MV-4-11 (cell line): ENCODE data around the gene LHX3.

ENCODE experiments used
- DNase-seq: peaks from one replicate; lab custom pipeline; 2025; lab: John Stamatoyannopoulos, UW

LHX3 gene

GRCh38 chr9:136207616-136208015 lies 2.7 kb upstream of the LHX3 start:
- DNase-seq, result no peak

DNA sequence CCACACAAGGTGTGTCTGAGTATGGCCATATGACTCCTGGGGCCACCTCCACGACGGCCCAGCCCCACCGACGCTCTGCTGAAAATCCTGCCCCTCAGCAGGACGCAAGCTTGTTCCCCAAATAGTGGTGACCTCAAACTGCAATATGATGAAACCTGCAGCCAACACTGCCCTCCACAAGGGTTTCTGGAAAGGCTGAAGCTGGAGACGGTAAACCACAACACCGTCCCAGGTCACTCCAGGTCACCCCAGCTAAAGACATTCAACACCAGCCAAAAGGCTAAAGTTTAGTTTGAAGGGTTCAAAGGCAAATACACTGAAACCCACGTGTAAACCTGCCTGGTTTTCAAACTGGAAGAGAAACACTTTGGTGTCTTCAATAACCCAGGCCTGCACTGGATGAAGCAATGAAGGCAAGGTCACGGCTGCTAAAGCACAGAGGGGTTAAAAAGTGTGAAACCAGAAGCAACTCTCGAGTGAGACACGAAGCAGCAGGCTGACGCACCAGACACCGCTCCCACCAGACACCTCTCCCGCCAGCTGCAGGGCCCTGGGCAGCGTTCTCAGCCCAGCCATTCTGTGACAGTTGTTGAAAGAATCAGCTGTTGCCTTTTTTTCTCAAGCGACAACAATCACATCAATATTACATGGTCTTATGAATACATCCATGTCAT lies 1.8 kb upstream of the LHX3 start:
- peak; percentile 98 for DNase-seq

DNA sequence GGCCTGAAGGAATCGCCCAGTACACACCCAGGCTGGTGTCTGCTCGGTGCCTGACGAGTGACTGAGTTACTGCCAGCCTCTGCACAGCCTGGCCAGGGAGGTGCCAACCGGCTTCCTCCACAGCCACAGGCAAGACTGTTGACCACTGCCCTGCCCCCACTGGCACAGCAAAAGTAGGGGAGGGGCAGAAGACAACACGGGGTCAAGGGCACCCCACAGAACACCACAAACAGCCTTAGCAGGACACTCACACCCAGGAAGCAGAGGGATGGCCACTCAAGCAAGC lies 722 bp upstream of the LHX3 start:
- no peak for DNase-seq

DNA sequence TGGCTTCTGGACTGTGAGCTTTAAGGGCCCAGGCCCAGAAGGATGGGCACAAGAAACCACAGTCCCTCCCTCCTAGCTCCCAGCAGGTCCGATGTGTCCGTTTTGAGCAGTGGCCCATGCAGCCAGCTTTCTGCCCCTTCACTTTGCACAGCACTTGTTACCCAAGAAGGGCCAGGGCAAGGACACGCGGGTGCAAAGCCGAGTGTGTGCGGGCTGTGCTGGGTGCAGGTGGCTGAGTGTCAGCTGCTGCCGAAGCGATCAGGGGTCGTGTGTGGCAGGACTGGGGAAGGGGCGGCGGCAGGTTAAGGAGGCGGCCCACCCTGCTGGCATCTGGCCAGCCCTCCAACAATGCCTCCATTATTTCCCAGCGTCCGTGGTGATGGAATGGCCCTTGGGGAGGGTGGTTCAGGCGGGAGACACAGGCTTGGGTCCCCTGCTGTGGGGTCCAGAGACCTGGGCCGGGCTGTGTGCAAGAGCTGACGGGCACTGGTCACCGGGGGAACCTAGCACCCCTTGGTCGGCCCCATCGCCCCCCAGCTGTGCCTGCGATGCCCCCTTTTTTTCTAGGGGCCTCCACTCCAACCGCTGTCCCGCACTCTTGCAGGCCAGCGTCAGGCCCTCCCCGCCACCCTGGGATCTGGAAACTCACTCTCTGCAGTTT lies 653 bp downstream of the LHX3 start:
- DNase-seq, result no peak

DNA sequence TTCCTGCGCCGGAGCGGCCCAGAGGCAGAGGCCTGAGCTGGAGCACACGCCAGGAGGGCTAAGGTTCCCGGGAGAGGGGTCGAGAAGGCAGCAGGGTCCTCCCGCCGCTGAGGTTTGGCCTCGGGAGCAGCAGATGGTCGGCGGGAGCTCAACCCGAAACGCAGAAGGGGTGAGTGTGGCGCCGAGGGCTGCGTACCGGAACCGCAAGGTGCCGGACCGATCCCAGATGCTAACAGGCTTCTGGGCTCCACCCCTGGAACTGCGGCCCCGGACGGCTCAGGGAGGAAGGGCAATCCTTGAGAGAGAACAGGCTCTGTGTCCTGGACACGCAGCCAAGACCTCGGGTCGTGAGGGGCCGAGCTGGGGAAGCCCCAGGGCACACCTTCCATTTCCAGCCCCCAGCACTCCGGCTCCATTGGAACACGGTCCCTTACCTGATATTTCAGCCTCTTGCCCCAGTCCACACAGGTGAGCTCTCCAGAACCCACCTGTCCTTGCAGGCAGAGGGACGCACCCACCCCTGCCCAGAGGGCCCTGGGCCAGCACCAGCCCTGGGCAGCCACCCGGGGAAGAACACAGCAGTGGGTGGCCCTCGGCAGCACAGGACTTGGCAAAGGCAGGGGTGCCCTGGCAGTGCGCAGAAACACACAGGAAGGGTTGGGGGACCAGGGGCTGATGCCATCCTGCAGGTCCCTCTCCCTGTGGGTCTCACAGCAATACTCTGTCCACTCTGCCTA lies 1.4 kb downstream of the LHX3 start:
- no peak for DNase-seq

DNA sequence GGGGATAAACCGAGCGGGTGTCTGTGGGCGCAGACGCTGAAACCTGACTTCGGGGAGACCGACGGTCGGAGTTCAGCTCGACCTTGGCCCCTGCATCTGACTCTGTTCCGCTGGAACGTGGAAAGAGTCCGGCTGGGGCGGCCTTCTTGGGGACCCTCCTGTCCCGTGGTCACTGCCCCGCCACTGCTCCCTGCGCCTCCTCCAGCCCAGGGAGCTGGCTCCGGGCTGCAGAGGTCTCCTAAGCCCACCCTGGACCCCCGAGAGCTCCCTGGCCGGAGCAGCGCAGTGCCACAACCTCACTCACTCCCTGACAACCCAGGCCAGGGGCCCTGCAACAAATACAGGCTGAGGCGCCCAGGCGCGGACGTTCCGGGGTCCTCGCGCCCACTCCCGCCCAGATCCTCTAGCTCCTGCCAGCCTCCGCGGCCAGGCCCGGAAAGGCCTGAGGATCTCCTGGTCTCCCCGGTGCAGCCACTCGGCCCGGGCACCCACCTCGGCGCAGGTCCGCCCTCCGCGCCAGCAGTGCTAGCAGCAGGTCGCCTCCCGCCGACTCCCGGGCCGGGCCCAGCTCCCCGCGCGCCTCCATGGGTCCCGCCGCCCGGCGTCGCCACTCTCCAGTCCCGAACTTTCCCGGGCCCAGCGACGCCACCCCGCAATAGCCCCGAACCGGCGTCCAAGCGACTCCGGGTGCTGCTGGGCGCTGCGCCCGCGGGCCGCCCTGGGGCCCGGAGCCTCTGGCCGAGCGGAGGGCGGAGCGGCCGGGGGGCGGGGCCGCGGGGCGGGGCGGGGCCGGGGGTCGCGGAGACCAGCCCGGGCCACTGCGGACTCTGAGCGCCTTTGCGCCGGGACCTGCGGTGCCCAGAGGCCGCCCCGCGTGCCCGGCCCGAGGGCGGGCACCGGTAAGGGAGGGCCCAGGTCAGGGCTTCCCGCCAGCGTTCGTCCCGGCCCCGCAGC lies 2.2 kb downstream of the LHX3 start:
- no peak for DNase-seq

GRCh38 chr9:136201609-136202453 lies 3.1 kb downstream of the LHX3 start:
- DNase-seq, result no peak

DNA sequence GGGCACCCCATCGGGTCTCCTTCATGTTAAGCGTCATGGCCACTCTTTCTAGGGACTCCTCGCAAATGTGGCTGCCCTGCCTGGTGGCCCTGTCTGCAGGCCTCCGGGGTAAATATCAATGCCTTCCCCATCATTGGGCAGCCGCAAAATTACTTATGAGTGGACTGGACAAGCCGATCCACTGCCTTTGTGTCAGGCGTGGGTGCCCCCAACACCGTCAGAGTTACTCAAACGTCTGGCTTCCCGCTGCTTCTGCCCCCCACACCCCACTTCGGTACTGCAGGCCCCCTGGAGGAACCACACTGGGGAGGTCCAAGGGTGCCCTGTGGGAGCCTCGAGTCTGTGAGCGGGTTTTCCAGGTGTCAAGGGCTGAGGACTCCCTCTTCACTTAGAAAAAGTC lies 3.8 kb downstream of the LHX3 start:
- no peak for DNase-seq

DNA sequence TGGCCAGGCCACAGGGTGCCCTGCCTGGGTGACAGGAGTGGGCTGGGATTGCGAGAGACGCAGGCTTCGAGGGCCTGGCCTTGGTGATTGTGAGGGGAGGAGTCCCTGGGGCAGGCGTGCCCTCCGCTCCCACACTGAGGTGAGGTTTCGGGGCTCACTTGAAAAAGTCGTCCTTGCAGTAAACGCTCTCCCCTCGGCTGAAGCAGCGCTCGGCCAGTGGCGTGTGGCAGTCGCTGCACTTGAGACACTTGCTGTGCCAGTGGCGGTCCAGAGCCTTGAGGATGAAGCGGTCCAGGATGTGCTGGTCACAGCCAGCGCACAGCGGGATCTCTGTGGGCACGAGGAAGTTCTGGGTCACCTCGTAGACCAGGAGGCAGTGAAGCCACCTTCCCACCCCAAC lies 4.5 kb downstream of the LHX3 start:
- no peak for DNase-seq

GRCh38 chr9:136199391-136200288 lies 5.3 kb downstream of the LHX3 start:
- no peak for DNase-seq

DNA sequence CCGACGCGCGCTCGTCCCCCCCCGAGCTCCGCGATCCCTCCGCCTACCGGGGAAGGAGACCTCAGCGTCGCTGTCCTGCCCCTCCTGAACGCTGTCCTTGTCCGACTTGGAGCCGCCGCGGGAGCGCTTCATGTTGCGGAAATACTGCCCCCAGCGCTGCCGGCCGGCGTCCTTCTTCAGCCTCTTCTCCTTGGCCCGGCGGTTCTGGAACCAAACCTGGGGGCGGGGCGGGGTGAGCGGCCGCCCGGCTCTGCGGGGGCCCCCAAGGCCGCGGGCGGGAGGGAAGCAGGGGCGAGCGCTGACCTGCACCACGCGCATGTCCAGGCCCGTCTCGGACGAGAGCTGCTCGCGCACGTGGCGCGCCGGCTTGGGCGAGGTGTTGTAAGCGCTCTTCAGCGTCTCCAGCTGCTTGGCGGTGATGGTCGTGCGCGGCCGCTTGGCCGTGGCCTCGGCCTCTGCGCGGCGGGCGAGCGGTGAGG lies 6.3 kb downstream of the LHX3 start:
- no peak for DNase-seq

GRCh38 chr9:136197930-136198604 lies 6.9 kb downstream of the LHX3 start:
- DNase-seq, result no peak

- no peak for DNase-seq
Measured at GRCh38 chr9:136197084-136197875, 7.6 kb downstream of the LHX3 start.

GRCh38 chr9:136196404-136197083 lies 8.4 kb downstream of the LHX3 start:
- DNase-seq, result peak; percentile 14

DNA sequence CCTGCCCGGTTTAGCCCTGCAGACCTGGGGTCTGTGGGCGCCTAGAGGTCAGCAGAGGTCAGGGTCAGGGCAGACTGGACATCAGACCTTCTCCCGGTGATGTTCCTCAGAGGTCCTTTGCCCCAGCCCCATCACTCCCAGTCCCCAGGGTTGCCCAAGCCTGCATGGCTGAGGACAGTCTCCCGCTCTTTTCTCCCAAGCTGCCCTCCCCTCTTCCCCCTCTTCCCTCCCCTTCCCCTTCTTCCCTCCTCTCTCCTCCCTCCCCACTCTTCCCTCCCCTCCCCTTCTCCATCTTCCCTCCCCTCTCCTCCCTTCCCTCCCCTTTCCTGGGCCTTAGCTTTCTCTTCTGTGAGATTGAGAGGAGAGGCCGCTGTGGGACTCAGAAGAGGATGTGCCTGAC lies 10.4 kb downstream of the LHX3 start:
- DNase-seq, result no peak

DNA sequence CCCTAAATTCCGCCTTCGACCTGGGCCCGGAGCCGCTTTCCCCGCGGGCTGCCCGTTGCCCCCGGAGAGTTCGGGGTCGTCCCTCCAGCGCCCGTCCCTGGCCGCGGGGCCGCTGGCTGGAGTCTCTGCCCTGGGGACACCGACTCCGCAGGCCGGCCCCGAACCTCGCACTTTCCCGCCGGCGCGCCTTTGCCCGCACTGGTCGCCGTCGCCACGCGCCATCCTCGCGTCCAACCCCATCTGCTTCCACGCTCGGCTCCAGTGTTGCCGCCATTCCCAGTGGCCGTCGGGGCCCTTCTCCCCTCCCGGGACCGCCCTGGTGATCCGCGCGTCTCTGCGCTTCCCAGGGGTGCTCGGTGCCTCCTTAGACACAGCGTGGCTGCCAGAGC lies 11.0 kb downstream of the LHX3 start:
- no peak for DNase-seq

DNA sequence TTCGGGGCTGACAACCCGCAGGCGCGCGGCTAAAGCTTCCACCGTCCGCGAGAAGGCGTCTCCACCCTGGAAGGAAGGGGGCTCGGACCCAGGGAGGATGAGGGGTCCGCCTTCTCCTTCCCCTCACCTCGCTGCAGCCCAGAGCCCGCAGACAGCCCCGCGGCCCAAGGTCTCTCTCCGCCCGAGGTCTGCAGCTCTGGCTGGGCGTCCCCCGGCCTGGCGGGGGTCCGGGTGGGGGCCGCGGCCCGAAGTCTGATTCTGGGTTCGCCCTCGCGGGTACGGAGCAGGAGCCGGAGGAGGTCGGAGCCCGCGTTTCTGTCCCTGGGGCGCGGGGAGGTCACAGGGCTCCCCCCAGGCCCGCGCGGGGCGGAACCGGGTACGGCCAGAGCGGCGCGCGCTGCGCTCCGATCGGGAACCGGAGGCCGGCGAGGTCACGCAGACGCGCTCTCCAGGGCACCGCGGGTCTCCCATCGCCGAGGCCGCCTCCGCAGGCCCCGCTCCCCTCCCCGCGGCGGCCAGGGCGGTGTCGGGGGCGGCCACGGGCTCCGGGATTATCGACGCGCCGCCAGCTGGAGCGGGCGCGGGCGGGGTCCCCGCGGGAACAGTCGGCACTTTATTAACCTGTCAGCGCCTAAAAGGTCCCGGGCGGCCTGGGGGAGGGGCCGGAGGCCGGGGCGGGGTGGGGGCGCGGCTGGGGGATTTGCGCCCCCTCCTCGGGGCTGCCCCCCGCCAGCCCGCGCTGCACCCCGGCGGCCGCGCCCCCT lies 11.6 kb downstream of the LHX3 start:
- DNase-seq, result no peak
